ENCODE results near the gene ITPR1.

DNA sequence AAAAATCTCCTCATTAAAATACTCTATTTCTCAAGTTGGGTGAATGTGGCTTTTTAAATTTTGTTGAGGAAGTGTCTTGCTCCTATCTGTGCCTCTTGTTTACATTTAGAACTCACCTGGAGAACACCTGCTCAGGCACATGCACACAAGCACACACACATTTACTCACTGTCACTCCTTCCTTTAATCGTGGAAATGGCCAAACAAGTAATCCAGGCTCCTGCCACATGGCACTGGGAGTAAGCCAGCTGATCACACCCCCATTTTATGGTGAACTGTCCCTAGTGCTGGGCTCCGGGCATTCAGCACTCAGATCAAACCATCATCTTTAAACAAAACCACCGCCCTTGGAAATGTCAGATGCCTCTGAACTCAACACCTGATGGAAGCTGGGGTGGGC is 281.4 kb downstream of the ITPR1 start:
- TF ChIP-seq, protein P1, sequence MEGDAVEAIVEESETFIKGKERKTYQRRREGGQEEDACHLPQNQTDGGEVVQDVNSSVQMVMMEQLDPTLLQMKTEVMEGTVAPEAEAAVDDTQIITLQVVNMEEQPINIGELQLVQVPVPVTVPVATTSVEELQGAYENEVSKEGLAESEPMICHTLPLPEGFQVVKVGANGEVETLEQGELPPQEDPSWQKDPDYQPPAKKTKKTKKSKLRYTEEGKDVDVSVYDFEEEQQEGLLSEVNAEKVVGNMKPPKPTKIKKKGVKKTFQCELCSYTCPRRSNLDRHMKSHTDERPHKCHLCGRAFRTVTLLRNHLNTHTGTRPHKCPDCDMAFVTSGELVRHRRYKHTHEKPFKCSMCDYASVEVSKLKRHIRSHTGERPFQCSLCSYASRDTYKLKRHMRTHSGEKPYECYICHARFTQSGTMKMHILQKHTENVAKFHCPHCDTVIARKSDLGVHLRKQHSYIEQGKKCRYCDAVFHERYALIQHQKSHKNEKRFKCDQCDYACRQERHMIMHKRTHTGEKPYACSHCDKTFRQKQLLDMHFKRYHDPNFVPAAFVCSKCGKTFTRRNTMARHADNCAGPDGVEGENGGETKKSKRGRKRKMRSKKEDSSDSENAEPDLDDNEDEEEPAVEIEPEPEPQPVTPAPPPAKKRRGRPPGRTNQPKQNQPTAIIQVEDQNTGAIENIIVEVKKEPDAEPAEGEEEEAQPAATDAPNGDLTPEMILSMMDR (IDR thresholded peaks at IDR 0.05): no peak
- TF ChIP-seq POLR2A (IDR thresholded peaks at IDR 0.05): no peak
